MCF 10A (cell line): ENCODE results near the gene COL27A1. TPM values are rescaled to one million over a fixed set of nuclear protein-coding genes. Genes with fewer than 3 reads are reported as not detected.

Source experiments
- BruUV-seq: library from RNA; stranded (reverse); fragments of 400-500 nt; replicated peaks from 2 replicates; lab custom pipeline; 2021; lab: Mats Ljungman, UMichigan
- CTCF ChIA-PET: fragments of 300-600 bp; sonication (Branson Sonifier 250); formaldehyde crosslinking; extraction: SDS; loops from one replicate; lab custom pipeline; 2021; ENCODE audit warnings: antibody characterized with exemption, inconsistent platforms; lab: Yijun Ruan, JAX
- POLR2A ChIA-PET: fragments of 300-600, 350-650 bp; sonication (Branson Sonifier 250); formaldehyde crosslinking; extraction: SDS; loops from one replicate; lab custom pipeline; 2020; ENCODE audit warnings: antibody characterized with exemption, inconsistent platforms; lab: Yijun Ruan, JAX
- DNase-seq: peaks from one replicate; pipeline ENCODE4 v3.0.0-alpha.2; 2018; ENCODE audit not compliant: unreplicated experiment
- H3K27ac Mint-ChIP-seq: one replicate; pipeline ENCODE4 v1.8.0; 2022; ENCODE audit warnings: mild to moderate bottlenecking, low read depth, mixed read lengths; ENCODE audit not compliant: unreplicated experiment
- H3K27me3 Mint-ChIP-seq: one replicate; pipeline ENCODE4 v1.8.0; 2022; ENCODE audit warnings: mixed read lengths; ENCODE audit not compliant: insufficient read depth, unreplicated experiment
- H3K36me3 Mint-ChIP-seq: one replicate; pipeline ENCODE4 v1.8.0; 2022; ENCODE audit warnings: mild to moderate bottlenecking, moderate library complexity, mixed read lengths; ENCODE audit not compliant: insufficient read depth, unreplicated experiment
- H3K4me1 Mint-ChIP-seq: one replicate; pipeline ENCODE4 v1.8.0; 2022; ENCODE audit warnings: mixed read lengths; ENCODE audit not compliant: insufficient read depth, unreplicated experiment
- H3K4me3 Mint-ChIP-seq: one replicate; pipeline ENCODE4 v1.8.0; 2022; ENCODE audit warnings: mild to moderate bottlenecking, moderate library complexity, mixed read lengths; ENCODE audit not compliant: unreplicated experiment
- H3K9me3 Mint-ChIP-seq: one replicate; pipeline ENCODE4 v1.8.0; 2022; ENCODE audit warnings: mixed read lengths; ENCODE audit not compliant: unreplicated experiment
- CTCF ChIP-seq: fragments of 200-600 bp; IDR thresholded peaks from one replicate; pipeline ENCODE4 v1.8.0; 2022; ENCODE audit warnings: antibody characterized with exemption, mild to moderate bottlenecking; ENCODE audit not compliant: unreplicated experiment
- intact Hi-C: fragments of 100-400 bp; cut with micrococcal nuclease; formaldehyde crosslinking; loops from 2 replicates; pipeline ENCODE4 v1.14.1; 2022
- total RNA-seq: library from RNA; stranded (reverse); gene quantifications from 2 replicates; pipeline ENCODE4 v1.2.3, GENCODE V29; 2022

The COL27A1 gene
- total RNA-seq, 1 experiment from 2014 or later = 2.9 TPM

GRCh38 chr9:114151426-114151956 is 3.8 kb upstream of the COL27A1 start:
- intact Hi-C loops = loop anchor here (10.0 kb wide), 1 partner anchor 47 kb away; no protein-coding TSS in a partner anchor
- Mint-ChIP-seq H3K4me3 (no peak overlapping the region), H3K36me3 (no peaks in the 10 kb centered on the region), H3K27ac (no peak overlapping the region), H3K4me1 (peaks cover 7% of the 10 kb centered on the region), H3K27me3 (peaks cover 46% of the 10 kb centered on the region), H3K9me3 (no peaks in the 10 kb centered on the region)
- POLR2A ChIA-PET = no interaction called here
- no peak for DNase-seq
- no peak for TF ChIP-seq CTCF
- BruUV-seq = no TSS peak
- CTCF ChIA-PET = interaction anchor here (0.6 to 10.7 kb wide), 4 partner anchors 42 to 153 kb away, joined by 3 to 150 read pairs (median 5); no protein-coding TSS in a partner anchor

- no peak overlapping the region for H3K27ac Mint-ChIP-seq
- no TSS peak for BruUV-seq
- intact Hi-C loops = loop anchor here (10.0 kb wide), 1 partner anchor 49 kb away; no protein-coding TSS in a partner anchor
- DNase-seq = no peak
- H3K4me3 Mint-ChIP-seq = no peak overlapping the region
- H3K4me1 Mint-ChIP-seq = peaks cover 7% of the 10 kb centered on the region
- no peaks in the 10 kb centered on the region for H3K36me3 Mint-ChIP-seq
- no peaks in the 10 kb centered on the region for H3K9me3 Mint-ChIP-seq
- no peak for TF ChIP-seq CTCF
- H3K27me3 Mint-ChIP-seq = peaks cover 47% of the 10 kb centered on the region
- ChIA-PET CTCF (interaction anchor here (0.6 to 10.7 kb wide), 19 partner anchors 7 to 163 kb away, joined by 3 to 150 read pairs (median 4); no protein-coding TSS in a partner anchor), POLR2A (no interaction called here)
Observed at GRCh38 chr9:114153761-114154599, 1.4 kb upstream of the COL27A1 start.

GRCh38 chr9:114154600-114155102 is 686 bp upstream of the COL27A1 start:
- Mint-ChIP-seq H3K36me3 (no peaks in the 10 kb centered on the region), H3K27ac (no peak overlapping the region), H3K27me3 (peaks cover 47% of the 10 kb centered on the region), H3K4me1 (peaks cover 7% of the 10 kb centered on the region), H3K4me3 (no peak overlapping the region), H3K9me3 (no peaks in the 10 kb centered on the region)
- no peak for TF ChIP-seq CTCF
- CTCF ChIA-PET = interaction anchor here (0.7 to 10.7 kb wide), 26 partner anchors 8 to 162 kb away, joined by 3 to 150 read pairs (median 4); no protein-coding TSS in a partner anchor
- intact Hi-C loops = loop anchor here (1.0 to 10.0 kb wide), 2 partner anchors 50 to 137 kb away; no protein-coding TSS in a partner anchor
- DNase-seq = no peak
- BruUV-seq = no TSS peak
- POLR2A ChIA-PET = interaction anchor here (1.3 kb wide), 1 partner anchor 72 kb away, joined by 3 read pairs; no protein-coding TSS in a partner anchor
